ENCODE measurements around the gene KIF18A.
"Not testable (repeated sequence)": the region's sequence is repeated elsewhere in the genome, so short reads cannot be mapped to it uniquely, and the experiment has no call there.

The KIF18A gene

GRCh38 chr11:28106353-28107043, 1.5 kb downstream of the KIF18A start:
- DNase-seq (ENCODE audit: low read depth in 3 of 3), result no peak

- no peak for DNase-seq (ENCODE audit: low read depth in 3 of 3)
Observed at GRCh38 chr11:28105869-28106268, 2.1 kb downstream of the KIF18A start.

- DNase-seq (ENCODE audit: low read depth in 3 of 3), result no peak
Observed at GRCh38 chr11:28104984-28105383, 3.0 kb downstream of the KIF18A start.

- no peak for DNase-seq (ENCODE audit: low read depth in 3 of 3)
Observed at GRCh38 chr11:28104425-28104824, 3.5 kb downstream of the KIF18A start.

- not testable (repeated sequence) for DNase-seq (ENCODE audit: low read depth in 3 of 3)
Observed at GRCh38 chr11:28102300-28102699, 5.7 kb downstream of the KIF18A start.

GRCh38 chr11:28100665-28101064, 7.3 kb downstream of the KIF18A start:
- no peak for DNase-seq (ENCODE audit: low read depth in 3 of 3)

- DNase-seq (ENCODE audit: low read depth in 3 of 3), result no peak
Observed at GRCh38 chr11:28099715-28100114, 8.2 kb downstream of the KIF18A start.

- no peak for DNase-seq (ENCODE audit: low read depth in 3 of 3)
Observed at GRCh38 chr11:28098257-28098656, 9.7 kb downstream of the KIF18A start.

GRCh38 chr11:28092786-28093185, 15.2 kb downstream of the KIF18A start:
- no peak for DNase-seq (ENCODE audit: low read depth in 3 of 3)

GRCh38 chr11:28090052-28090749, 17.8 kb downstream of the KIF18A start:
- no peak for DNase-seq (ENCODE audit: low read depth in 3 of 3)

- no peak for DNase-seq (ENCODE audit: low read depth in 3 of 3)
Observed at GRCh38 chr11:28089378-28089777, 18.6 kb downstream of the KIF18A start.

- DNase-seq (ENCODE audit: low read depth in 3 of 3), result not testable (repeated sequence)
Observed at GRCh38 chr11:28087693-28088092, 20.3 kb downstream of the KIF18A start.

- DNase-seq (ENCODE audit: low read depth in 3 of 3), result not testable (repeated sequence)
Observed at GRCh38 chr11:28087192-28087591, 20.8 kb downstream of the KIF18A start.

GRCh38 chr11:28086569-28086968, 21.4 kb downstream of the KIF18A start:
- DNase-seq (ENCODE audit: low read depth in 3 of 3), result no peak

- DNase-seq (ENCODE audit: low read depth in 3 of 3), result no peak
Observed at GRCh38 chr11:28083118-28083517, 24.8 kb downstream of the KIF18A start.

GRCh38 chr11:28077521-28077920, 30.4 kb downstream of the KIF18A start:
- no peak for DNase-seq (ENCODE audit: low read depth in 3 of 3)

GRCh38 chr11:28072321-28072720, 35.6 kb downstream of the KIF18A start:
- no peak for DNase-seq (ENCODE audit: low read depth in 3 of 3)

- DNase-seq (ENCODE audit: low read depth in 3 of 3), result no peak
Observed at GRCh38 chr11:28071305-28071704, 36.7 kb downstream of the KIF18A start.

- no peak for DNase-seq (ENCODE audit: low read depth in 3 of 3)
Observed at GRCh38 chr11:28058333-28058732, 49.6 kb downstream of the KIF18A start.

- DNase-seq (ENCODE audit: low read depth in 3 of 3), result no peak
Observed at GRCh38 chr11:28054821-28055220, 53.1 kb downstream of the KIF18A start.

GRCh38 chr11:28049338-28050216, 58.4 kb downstream of the KIF18A start:
- no peak for DNase-seq (ENCODE audit: low read depth in 3 of 3)

- no peak for DNase-seq (ENCODE audit: low read depth in 3 of 3)
Observed at GRCh38 chr11:28048812-28049211, 59.1 kb downstream of the KIF18A start.

All from stimulated activated CD4-positive, alpha-beta T cell treated with anti-CD3 and anti-CD28 coated beads, TNF-alpha, amount 100 ng/mL, for 48 hours (primary cell).